Spleen (tissue), 11 donors: ENCODE results near the gene TTLL11. TPM values are rescaled to one million over a fixed set of nuclear protein-coding genes. Genes with fewer than 3 reads are reported as not detected.

Experiments used
- DNase-seq: peaks from one replicate; pipeline ENCODE4 v3.0.0-alpha.2; 2020
- H3K27ac ChIP-seq, 8 donors: fragments of 200-600 bp; sonication (generic) in 7 of 8; 1 replicate in 4 of 8; 2 replicates in 4 of 8; pipeline versions ENCODE4 v1.5.0 to v1.8.0; 2016 to 2021; ENCODE audit warnings: inconsistent platforms in 4 of 8, mild to moderate bottlenecking in 4 of 8, moderate library complexity in 1 of 8
- H3K27me3 ChIP-seq, 7 donors: fragments of 200-600 bp; sonication (generic) in 6 of 7; replicated peaks in 1 of 7; 1 replicate in 4 of 7; 2 replicates in 3 of 7; pipeline versions ENCODE4 v1.5.0 to v1.8.0; 2016 to 2021; ENCODE audit warnings: inconsistent platforms in 3 of 7, mild to moderate bottlenecking in 1 of 7
- H3K36me3 ChIP-seq, 6 donors: fragments of 200-600 bp; sonication (generic) in 5 of 6; 1 replicate in 4 of 6; 2 replicates in 2 of 6; pipeline versions ENCODE4 v1.5.0 to v1.8.0; 2016 to 2021; ENCODE audit warnings: inconsistent platforms in 2 of 6
- H3K4me1 ChIP-seq, 6 donors: fragments of 200-600 bp; sonication (generic) in 5 of 6; 1 replicate in 3 of 6; 2 replicates in 3 of 6; pipeline versions ENCODE4 v1.5.0 to v1.8.0; 2016 to 2021; ENCODE audit warnings: inconsistent platforms in 3 of 6
- H3K4me3 ChIP-seq, 8 donors: fragments of 200-600 bp; sonication (generic) in 7 of 8; 1 replicate in 4 of 8; 2 replicates in 4 of 8; pipeline versions ENCODE4 v1.5.0 to v1.8.0; 2016 to 2021; ENCODE audit warnings: inconsistent platforms in 4 of 8, mild to moderate bottlenecking in 4 of 8, moderate library complexity in 2 of 8
- H3K9me3 ChIP-seq, 8 donors: fragments of 200-600 bp; sonication (generic) in 7 of 8; 1 replicate in 4 of 8; 2 replicates in 4 of 8; pipeline versions ENCODE4 v1.5.0 to v1.8.0; 2016 to 2021; ENCODE audit warnings: inconsistent platforms in 4 of 8
- CTCF ChIP-seq, 11 experiments: fragments of 200-600 bp in 7 of 11; fragments of 450-650 bp in 4 of 11; sonication (generic) in 4 of 11; IDR thresholded peaks in 8 of 11; conservative IDR thresholded peaks in 3 of 11; 1 replicate in 7 of 11; 2 replicates in 4 of 11; pipeline versions ENCODE4 v1.4.0 to v1.8.0; 2016 to 2021; ENCODE audit warnings: antibody characterized with exemption in 11 of 11, inconsistent platforms in 4 of 11, mild to moderate bottlenecking in 1 of 11
- POLR2A ChIP-seq, 3 donors: fragments of 450-650 bp; IDR thresholded peaks; one replicate each; pipeline ENCODE4 v1.5.1; 2017; ENCODE audit warnings: antibody characterized with exemption in 3 of 3, mild to moderate bottlenecking in 1 of 3
- POLR2AphosphoS5 ChIP-seq, 3 donors: sonication (generic); formaldehyde crosslinking; IDR thresholded peaks; one replicate each; pipeline ENCODE4 v1.5.1; 2017; ENCODE audit warnings: antibody characterized with exemption in 3 of 3
- WGBS, 5 donors: extraction: QIAGEN DNeasy Blood & Tissue Kit in 3 of 5; methylation state at CpG; one replicate each; pipeline versions ENCODE4 v1.1.5 to v1.1.7; 2013 to 2018; 5-methylcytosine and 5-hydroxymethylcytosine counted together
- intact Hi-C: fragments of 100-400 bp; cut with DNase I; formaldehyde crosslinking; loops from one replicate; pipeline ENCODE4 v1.15.0; 2023; ENCODE audit warnings: low total_unique reads
- polyA plus RNA-seq, 3 donors: library from polyadenylated mRNA; stranded (reverse); fragments of 200-250 nt; gene quantifications; one replicate each; pipeline ENCODE4 v1.2.1, GENCODE V29; 2013
- total RNA-seq, 7 donors: library from RNA; depleted of rRNA in 3 of 7; stranded (reverse); fragments of >200 nt in 3 of 7; fragmentation: NEBNext Ultra II Directional in 4 of 7; extraction: Animal tissue kit (Norgen Biotek cat#: 25700) in 4 of 7; gene quantifications; one replicate each; pipeline versions ENCODE4 v1.1.0 to v1.2.1, GENCODE V29; 2016 to 2021
- donor health status: healthy with polysubstance abuse.
- donor health status: DM: no; HTN: no; CAD: no; lungs with moderate emphysema.
- donor health status: DM: no; HTN: no; CAD: no.
- donor health status: Bipolar disorder and iron deficiency.
- donor health status: healthy.
- donor health status: DM: no; HTN: no; CAD: no.
- donor health status: DM: yes; HTN: yes; CAD: no.

TTLL11 gene
- total and polyA plus RNA-seq, 10 donors = 1.6 to 12.8 (median 7.3) TPM

GRCh38 chr9:121825031-121825691 lies 267.9 kb downstream of the TTLL11 start:
- H3K4me1 ChIP-seq = peaks cover 0 to 34% (median 0%) of the 10 kb centered on the region in 6 donors
- no peak overlapping the region for H3K27ac ChIP-seq
- 62 to 77% (median 72%) methylated on average over 10 to 12 of the region's 12 CpGs for WGBS, 5 donors
- H3K27me3 ChIP-seq = no peaks in the 10 kb centered on the region
- intact Hi-C loops = no loop called here
- no peak for TF ChIP-seq POLR2A (IDR thresholded peaks at IDR 0.05)
- TF ChIP-seq POLR2AphosphoS5 (IDR thresholded peaks at IDR 0.05) = no peak
- TF ChIP-seq CTCF (IDR thresholded peaks at IDR 0.05 in 8 of 11, conservative IDR thresholded peaks at IDR 0.05 in 3 of 11) = no peak
- no peak overlapping the region for H3K4me3 ChIP-seq
- no peaks in the 10 kb centered on the region for H3K9me3 ChIP-seq
- no peak for DNase-seq
- H3K36me3 ChIP-seq = no peaks in the 10 kb centered on the region

GRCh38 chr9:121824651-121825030 lies 268.5 kb downstream of the TTLL11 start:
- DNase-seq = no peak
- TF ChIP-seq POLR2A (IDR thresholded peaks at IDR 0.05) = no peak
- TF ChIP-seq CTCF (IDR thresholded peaks at IDR 0.05 in 8 of 11, conservative IDR thresholded peaks at IDR 0.05 in 3 of 11) = no peak
- TF ChIP-seq POLR2AphosphoS5 (IDR thresholded peaks at IDR 0.05) = no peak
- Histone ChIP-seq H3K9me3 (no peaks in the 10 kb centered on the region), H3K4me1 (peaks cover 0 to 39% (median 2%) of the 10 kb centered on the region in 6 donors), H3K4me3 (no peak overlapping the region), H3K27me3 (no peaks in the 10 kb centered on the region), H3K36me3 (no peaks in the 10 kb centered on the region), H3K27ac (no peak overlapping the region)
- intact Hi-C loops = no loop called here
- 75 to 93% (median 90%) methylated on average over 4 of the region's 4 CpGs for WGBS, 5 donors

- Histone ChIP-seq H3K27ac (no peak overlapping the region), H3K36me3 (no peaks in the 10 kb centered on the region), H3K27me3 (no peaks in the 10 kb centered on the region), H3K4me3 (no peak overlapping the region), H3K9me3 (no peaks in the 10 kb centered on the region), H3K4me1 (peaks cover 0 to 43% (median 4%) of the 10 kb centered on the region in 6 donors)
- WGBS, 5 donors = 93 to 97% (median 95%) methylated on average over 13 of the region's 13 CpGs
- intact Hi-C loops = no loop called here
- TF ChIP-seq POLR2AphosphoS5 (IDR thresholded peaks at IDR 0.05) (no peak), POLR2A (IDR thresholded peaks at IDR 0.05) (no peak), CTCF (IDR thresholded peaks at IDR 0.05 in 8 of 11, conservative IDR thresholded peaks at IDR 0.05 in 3 of 11) (no peak)
- no peak for DNase-seq
Observed at GRCh38 chr9:121823451-121824169, 269.5 kb downstream of the TTLL11 start.
